Pancreas (tissue), 10 donors: ENCODE results near the gene FFAR3. TPM values are rescaled to one million over a fixed set of nuclear protein-coding genes. Genes with fewer than 3 reads are reported as not detected.

Experiments used
- ATAC-seq, 4 donors: fragments of 200-7000 bp; cut with Tn5 transposase; one replicate each; pipeline versions ENCODE4 v1.8.0 to v1.9.1; 2020; ENCODE audit warnings: mild to moderate bottlenecking in 4 of 4, moderate library complexity in 4 of 4
- DNase-seq, 6 donors: peaks; one replicate each; pipeline ENCODE4 v3.0.0-alpha.2; 2020
- FAIRE-seq: peaks from 2 replicates; lab custom pipeline; 2012; peaks lifted over from hg19 to GRCh38; lab: Jason Lieb, UNC
- H3K27ac ChIP-seq, 4 donors: fragments of 200-600 bp; sonication (generic); 1 replicate in 3 of 4; 2 replicates in 1 of 4; pipeline versions ENCODE4 v1.5.0 to v1.8.0; 2020
- H3K27me3 ChIP-seq, 4 donors: fragments of 200-600 bp; one replicate each; pipeline ENCODE4 v1.8.0; 2021
- H3K36me3 ChIP-seq, 3 donors: fragments of 200-600 bp; sonication (generic) in 1 of 3; one replicate each; pipeline versions ENCODE4 v1.5.0 to v1.8.0; 2020 to 2021
- H3K4me1 ChIP-seq, 3 donors: fragments of 200-600 bp; one replicate each; pipeline ENCODE4 v1.8.0; 2021
- H3K4me3 ChIP-seq, 4 donors: fragments of 200-600 bp; sonication (generic) in 2 of 4; one replicate each; pipeline versions ENCODE4 v1.5.0 to v1.8.0; 2020 to 2021
- H3K9me3 ChIP-seq, 4 donors: fragments of 200-600 bp; one replicate each; pipeline ENCODE4 v1.8.0; 2021
- CTCF ChIP-seq, 4 donors: fragments of 200-600 bp; sonication (generic) in 3 of 4; IDR thresholded peaks; one replicate each; pipeline versions ENCODE4 v1.5.0 to v1.8.0; 2021; ENCODE audit warnings: antibody characterized with exemption in 4 of 4
- WGBS, 2 donors: extraction: QIAGEN DNeasy Blood & Tissue Kit; methylation state at CpG; one replicate each; pipeline ENCODE4 v1.1.7; 2013; 5-methylcytosine and 5-hydroxymethylcytosine counted together
- intact Hi-C, 3 donors: fragments of 100-400 bp; cut with DNase I; formaldehyde crosslinking; loops; one replicate each; pipeline versions ENCODE4 v1.11.1 to v1.14.2; 2022
- microRNA-seq, 2 donors: library from miRNA; unstranded; fragments of <30 nt; microRNA quantifications; one replicate each; pipeline versions ENCODE4 to v1.1.0, GENCODE V29; 2019 to 2020
- polyA plus RNA-seq, 2 donors: library from polyadenylated mRNA; stranded (reverse); fragments of 200-250 nt; gene quantifications; one replicate each; pipeline ENCODE4 v1.2.3, GENCODE V29; 2013
- total RNA-seq, 6 donors: library from RNA; stranded (reverse); fragmentation: NEBNext Ultra II Directional in 4 of 6; extraction: Animal tissue kit (Norgen Biotek cat#: 25700) in 4 of 6; gene quantifications; one replicate each; pipeline versions ENCODE4 v1.2.1 to v1.2.4, GENCODE V29; 2021 to 2023
- donor health status: healthy with polysubstance abuse.
- donor health status: DM: no; HTN: no; CAD: no; lungs with moderate emphysema.
- donor health status: DM: no; HTN: no; CAD: no.
- donor health status: control.
- donor health status: control.
- donor health status: Bipolar disorder and iron deficiency.
- donor health status: DM: yes; HTN: yes; CAD: no.
- donor health status: DM: no; HTN: no; CAD: no.
- donor health status: DM: no; HTN: no; CAD: no.
- donor health status: DM: yes; HTN: yes; CAD: no.

The FFAR3 gene
- total and polyA plus RNA-seq, 8 donors = 0.09 to 2.7 (median 0.34) TPM; not detected in 1

GRCh38 chr19:35407619-35408018 lies 49.4 kb downstream of the FFAR3 start:
- Histone ChIP-seq H3K36me3 (no peaks in the 10 kb centered on the region), H3K27me3 (no peaks in the 10 kb centered on the region), H3K27ac (no peak overlapping the region), H3K9me3 (no peaks in the 10 kb centered on the region), H3K4me3 (no peak overlapping the region), H3K4me1 (no peaks in the 10 kb centered on the region)
- no peak for DNase-seq
- 82 to 84% methylated on average over 6 of the region's 6 CpGs for WGBS, 2 donors
- intact Hi-C loops = no loop called here
- no peak for FAIRE-seq
- no peak for TF ChIP-seq CTCF (IDR thresholded peaks at IDR 0.05)
- no peak for ATAC-seq

DNA sequence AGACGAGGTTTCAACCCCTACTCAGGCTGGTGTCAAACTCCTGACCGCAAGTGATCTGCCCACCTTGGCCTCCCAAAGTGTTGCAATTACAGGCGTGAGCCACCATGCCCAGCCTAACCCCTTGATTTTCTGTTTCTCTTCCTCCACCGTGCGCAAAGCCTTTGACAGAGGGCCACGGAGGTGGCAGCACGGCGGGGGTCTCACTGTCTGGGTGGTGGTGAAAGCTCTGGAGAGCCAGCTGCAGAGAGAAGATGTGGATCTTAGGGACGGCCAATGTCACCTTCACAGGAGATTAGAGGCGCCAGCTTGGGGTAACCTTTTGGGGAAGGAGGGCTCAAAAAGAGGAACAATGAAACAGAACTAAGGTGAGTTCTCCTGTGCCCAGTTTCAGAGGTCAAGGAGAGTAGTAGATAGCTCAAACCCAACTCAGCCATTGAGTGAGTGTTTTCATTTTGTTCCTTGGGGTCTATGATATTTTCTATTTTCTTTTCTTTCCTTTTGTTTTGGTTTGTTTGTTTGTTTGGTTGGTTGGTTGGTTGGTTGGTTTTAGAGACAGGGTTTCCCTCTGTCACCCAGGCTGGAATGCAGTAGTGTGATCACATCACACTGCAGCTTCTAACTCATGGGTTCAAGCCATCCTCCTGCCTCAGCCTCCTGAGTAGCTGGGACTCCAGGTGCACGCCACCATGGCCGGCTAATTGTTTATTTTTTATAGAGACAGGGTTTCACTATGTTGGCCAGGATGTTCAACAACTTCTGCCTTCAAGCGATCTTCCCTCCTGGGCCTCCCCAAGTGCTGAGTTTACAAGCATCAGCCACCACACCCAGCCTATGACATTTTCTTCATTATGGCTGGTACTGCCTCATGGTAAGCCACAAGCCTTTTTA lies 50.3 kb downstream of the FFAR3 start:
- no peak for ATAC-seq
- Histone ChIP-seq H3K27me3 (no peaks in the 10 kb centered on the region), H3K36me3 (no peaks in the 10 kb centered on the region), H3K9me3 (no peaks in the 10 kb centered on the region), H3K27ac (no peak overlapping the region), H3K4me1 (no peaks in the 10 kb centered on the region), H3K4me3 (no peak overlapping the region)
- WGBS, 2 donors = 88% methylated on average over 13 of the region's 13 CpGs
- DNase-seq = no peak
- FAIRE-seq = no peak
- intact Hi-C loops = no loop called here
- TF ChIP-seq CTCF (IDR thresholded peaks at IDR 0.05) = no peak

DNA sequence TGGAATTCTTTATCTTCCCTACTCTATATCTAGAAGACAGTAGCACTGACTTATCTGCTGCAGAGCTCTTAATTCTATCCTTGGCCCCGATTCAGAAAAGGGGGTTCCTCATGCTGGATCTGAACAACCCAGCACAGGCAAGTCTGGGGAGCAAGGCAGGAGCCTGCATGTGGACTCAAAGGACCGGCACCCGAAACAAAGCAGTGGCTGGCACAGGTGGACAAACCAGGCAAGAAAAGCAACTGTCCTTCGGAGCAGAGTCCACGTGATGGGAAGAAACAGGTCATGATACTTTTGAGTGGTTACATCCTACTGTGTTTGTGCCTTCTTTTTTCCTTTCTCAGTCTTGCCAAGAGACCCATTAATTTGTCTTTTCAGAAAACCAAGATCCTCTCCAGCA lies 50.9 kb downstream of the FFAR3 start:
- no peaks in the 10 kb centered on the region for H3K9me3 ChIP-seq
- no peak for DNase-seq
- H3K27me3 ChIP-seq = no peaks in the 10 kb centered on the region
- no peak for FAIRE-seq
- intact Hi-C loops = no loop called here
- 83 to 93% methylated on average over 5 of the region's 5 CpGs for WGBS, 2 donors
- no peak for ATAC-seq
- no peaks in the 10 kb centered on the region for H3K4me1 ChIP-seq
- H3K27ac ChIP-seq = no peak overlapping the region
- no peak overlapping the region for H3K4me3 ChIP-seq
- TF ChIP-seq CTCF (IDR thresholded peaks at IDR 0.05) = no peak
- no peaks in the 10 kb centered on the region for H3K36me3 ChIP-seq

Small RNAs within 50 kb of the gene (microRNA-seq; reads per million reads assigned to microRNA genes)
- gene MIR5196 = 0 reads per million in 2 donors

Other genes with a start within 250 kb of the FFAR3 start
- 10 to 100 TPM; 12.2 to 33.4 (median 16.7) TPM for gene FXYD3, start 242.6 kb upstream of the FFAR3 start, total RNA-seq
- gene FXYD3, start 242.6 kb upstream of the FFAR3 start, polyA plus RNA-seq = 10 to 100 TPM; 33.9 to 59.1 TPM
- gene LGI4, start 223.4 kb upstream of the FFAR3 start, total RNA-seq = 1 to 10 TPM in 5 of 6 donors, under 1 TPM in 1; 0.38 to 2.5 (median 1.7) TPM
- gene LGI4, start 223.4 kb upstream of the FFAR3 start, polyA plus RNA-seq = 10 to 100 TPM in 1 of 2 donors, 1 to 10 TPM in 1; 8.0 to 17.9 TPM
- 1 to 10 TPM; 2.8 to 6.8 (median 4.6) TPM for gene FXYD1, start 219.6 kb upstream of the FFAR3 start, total RNA-seq
- 10 to 100 TPM in 1 of 2 donors, 1 to 10 TPM in 1; 9.3 to 16.1 TPM for gene FXYD1, start 219.6 kb upstream of the FFAR3 start, polyA plus RNA-seq
- under 1 TPM in 1 of 6 donors, not detected in 5; 0.23 TPM for gene FXYD7, start 215.2 kb upstream of the FFAR3 start, total RNA-seq
- gene FXYD7, start 215.2 kb upstream of the FFAR3 start, polyA plus RNA-seq = under 1 TPM in 1 of 2 donors, not detected in 1; 0.61 TPM
- 10 to 100 TPM in 3 of 6 donors, 1 to 10 TPM in 3; 2.6 to 34.1 (median 9.2) TPM for gene FXYD5, start 203.7 kb upstream of the FFAR3 start, total RNA-seq
- gene FXYD5, start 203.7 kb upstream of the FFAR3 start, polyA plus RNA-seq = 100 to 1,000 TPM in 1 of 2 donors, 10 to 100 TPM in 1; 31.9 to 101 TPM
- not detected for gene FAM187B, start 129.7 kb upstream of the FFAR3 start, total RNA-seq
- not detected for gene FAM187B, start 129.7 kb upstream of the FFAR3 start, polyA plus RNA-seq
- 100 to 1,000 TPM in 1 of 6 donors, 10 to 100 TPM in 5; 51.6 to 103 (median 67.0) TPM for gene LSR, start 109.5 kb upstream of the FFAR3 start, total RNA-seq
- 10 to 100 TPM; 46.1 to 67.5 TPM for gene LSR, start 109.5 kb upstream of the FFAR3 start, polyA plus RNA-seq
- gene USF2, start 89.5 kb upstream of the FFAR3 start, total RNA-seq = 10 to 100 TPM; 46.4 to 84.9 (median 59.8) TPM
- gene USF2, start 89.5 kb upstream of the FFAR3 start, polyA plus RNA-seq = 100 to 1,000 TPM; 106 to 112 TPM
- gene HAMP, start 75.9 kb upstream of the FFAR3 start, total RNA-seq = 10 to 100 TPM in 1 of 6 donors, 1 to 10 TPM in 4, under 1 TPM in 1; 0.69 to 10.2 (median 2.2) TPM
- gene HAMP, start 75.9 kb upstream of the FFAR3 start, polyA plus RNA-seq = 100 to 1,000 TPM in 1 of 2 donors, 10 to 100 TPM in 1; 24.5 to 138 TPM
- gene MAG, start 66.3 kb upstream of the FFAR3 start, total RNA-seq = under 1 TPM in 1 of 6 donors, not detected in 5; 0.17 TPM
- under 1 TPM in 1 of 2 donors, not detected in 1; 0.47 TPM for gene MAG, start 66.3 kb upstream of the FFAR3 start, polyA plus RNA-seq
- gene CD22, start 29.3 kb upstream of the FFAR3 start, total RNA-seq = 1 to 10 TPM in 2 of 6 donors, under 1 TPM in 4; 0.32 to 2.1 (median 0.94) TPM
- gene CD22, start 29.3 kb upstream of the FFAR3 start, polyA plus RNA-seq = under 1 TPM; 0.38 to 0.49 TPM
- gene FFAR1, start 10.6 kb upstream of the FFAR3 start, total RNA-seq = 1 to 10 TPM in 4 of 6 donors, under 1 TPM in 2; 0.60 to 3.5 (median 1.8) TPM
- 10 to 100 TPM in 1 of 2 donors, 1 to 10 TPM in 1; 3.6 to 30.1 TPM for gene FFAR1, start 10.6 kb upstream of the FFAR3 start, polyA plus RNA-seq
- gene GPR42, start 12.6 kb downstream of the FFAR3 start, total RNA-seq = under 1 TPM in 2 of 6 donors, not detected in 4; 0.12 to 0.16 TPM
- gene GPR42, start 12.6 kb downstream of the FFAR3 start, polyA plus RNA-seq = under 1 TPM in 1 of 2 donors, not detected in 1; 0.52 TPM
- gene FFAR2, start 89.8 kb downstream of the FFAR3 start, total RNA-seq = under 1 TPM in 4 of 6 donors, not detected in 2; 0.20 to 0.95 (median 0.35) TPM
- 1 to 10 TPM in 1 of 2 donors, under 1 TPM in 1; 0.30 to 2.5 TPM for gene FFAR2, start 89.8 kb downstream of the FFAR3 start, polyA plus RNA-seq
- gene KRTDAP, start 132.0 kb downstream of the FFAR3 start, total RNA-seq = 1 to 10 TPM in 1 of 6 donors, under 1 TPM in 1, not detected in 4; 0.35 to 1.1 TPM
- 1 to 10 TPM; 1.4 to 2.0 TPM for gene KRTDAP, start 132.0 kb downstream of the FFAR3 start, polyA plus RNA-seq
- gene DMKN, start 155.2 kb downstream of the FFAR3 start, total RNA-seq = 10 to 100 TPM; 48.5 to 86.7 (median 60.0) TPM
- gene DMKN, start 155.2 kb downstream of the FFAR3 start, polyA plus RNA-seq = 100 to 1,000 TPM; 133 to 197 TPM
- not detected for gene SBSN, start 169.9 kb downstream of the FFAR3 start, total RNA-seq
- gene SBSN, start 169.9 kb downstream of the FFAR3 start, polyA plus RNA-seq = under 1 TPM; 0.15 to 0.16 TPM
- gene GAPDHS, start 175.0 kb downstream of the FFAR3 start, total RNA-seq = not detected
- gene GAPDHS, start 175.0 kb downstream of the FFAR3 start, polyA plus RNA-seq = not detected
- 10 to 100 TPM; 44.3 to 63.9 (median 51.5) TPM for gene TMEM147, start 187.2 kb downstream of the FFAR3 start, total RNA-seq
- gene TMEM147, start 187.2 kb downstream of the FFAR3 start, polyA plus RNA-seq = 10 to 100 TPM; 70.2 to 91.1 TPM
- gene ATP4A, start 205.2 kb downstream of the FFAR3 start, total RNA-seq = 1 to 10 TPM in 4 of 6 donors, under 1 TPM in 2; 0.28 to 3.0 (median 2.0) TPM
- gene ATP4A, start 205.2 kb downstream of the FFAR3 start, polyA plus RNA-seq = 10 to 100 TPM in 1 of 2 donors, 1 to 10 TPM in 1; 6.0 to 10.8 TPM
- not detected for gene PMIS2, start 227.7 kb downstream of the FFAR3 start, total RNA-seq
- not detected for gene PMIS2, start 227.7 kb downstream of the FFAR3 start, polyA plus RNA-seq